ENCODE results near the gene NEUROG3.
"Not testable (repeated sequence)": the region's sequence is repeated elsewhere in the genome, so short reads cannot be mapped to it uniquely, and the experiment has no call there.

The NEUROG3 gene

GRCh38 chr10:69549959-69550358 lies 23.3 kb downstream of the NEUROG3 start:
- Histone ChIP-seq H3K36me3 (ENCODE audit: control insufficient read depth, insufficient read depth, low read length) (no peaks in the 10 kb centered on the region), H3K27ac (ENCODE audit: low read depth, low read length) (no peak overlapping the region), H3K9ac (ENCODE audit: low read depth, low read length) (no peak overlapping the region), H3K4me3 (ENCODE audit: low read depth, low read length) (no peak overlapping the region), H3K4me1 (ENCODE audit: control insufficient read depth, insufficient read depth, low read length) (0 out of 2 replicates have a peak, but pooled peaks cover 3% of the 10 kb centered on the region), H3K27me3 (ENCODE audit: control insufficient read depth, insufficient read depth, low read length) (no peaks in the 10 kb centered on the region; the same call in 1 of the 2 replicates), H3K9me3 (ENCODE audit: control insufficient read depth, insufficient read depth, low read length) (peaks cover 16% of the 10 kb centered on the region)

GRCh38 chr10:69541463-69541862 lies 31.8 kb downstream of the NEUROG3 start:
- H3K9me3 ChIP-seq (ENCODE audit: control insufficient read depth, insufficient read depth, low read length): peaks cover 18% of the 10 kb centered on the region
- H3K36me3 ChIP-seq (ENCODE audit: control insufficient read depth, insufficient read depth, low read length): no peaks in the 10 kb centered on the region
- H3K9ac ChIP-seq (ENCODE audit: low read depth, low read length): no peak overlapping the region
- no peaks in the 10 kb centered on the region for H3K27me3 ChIP-seq (ENCODE audit: control insufficient read depth, insufficient read depth, low read length)
- no peaks in the 10 kb centered on the region for H3K4me1 ChIP-seq (ENCODE audit: control insufficient read depth, insufficient read depth, low read length)
- no peak overlapping the region for H3K27ac ChIP-seq (ENCODE audit: low read depth, low read length)
- H3K4me3 ChIP-seq (ENCODE audit: low read depth, low read length): no peak overlapping the region

GRCh38 chr10:69538461-69538860 lies 34.8 kb downstream of the NEUROG3 start:
- no peak overlapping the region for H3K27ac ChIP-seq (ENCODE audit: low read depth, low read length)

GRCh38 chr10:69537449-69537848 lies 35.8 kb downstream of the NEUROG3 start:
- H3K4me1 ChIP-seq (ENCODE audit: control insufficient read depth, insufficient read depth, low read length): no peaks in the 10 kb centered on the region
- H3K4me3 ChIP-seq (ENCODE audit: low read depth, low read length): no peak overlapping the region
- no peak overlapping the region for H3K27ac ChIP-seq (ENCODE audit: low read depth, low read length)
- H3K36me3 ChIP-seq (ENCODE audit: control insufficient read depth, insufficient read depth, low read length): no peaks in the 10 kb centered on the region
- no peak overlapping the region for H3K9ac ChIP-seq (ENCODE audit: low read depth, low read length)
- H3K9me3 ChIP-seq (ENCODE audit: control insufficient read depth, insufficient read depth, low read length): peaks cover 18% of the 10 kb centered on the region
- H3K27me3 ChIP-seq (ENCODE audit: control insufficient read depth, insufficient read depth, low read length): peaks cover 6% of the 10 kb centered on the region; the same call in 1 of the 2 replicates

More at GRCh38 chr10:69538461-69538860, 34.8 kb downstream of the NEUROG3 start:
- Histone ChIP-seq H3K9me3 (ENCODE audit: control insufficient read depth, insufficient read depth, low read length) (peaks cover 18% of the 10 kb centered on the region), H3K9ac (ENCODE audit: low read depth, low read length) (no peak overlapping the region), H3K4me3 (ENCODE audit: low read depth, low read length) (no peak overlapping the region), H3K27me3 (ENCODE audit: control insufficient read depth, insufficient read depth, low read length) (peaks cover 6% of the 10 kb centered on the region; the same call in 1 of the 2 replicates), H3K4me1 (ENCODE audit: control insufficient read depth, insufficient read depth, low read length) (no peaks in the 10 kb centered on the region), H3K36me3 (ENCODE audit: control insufficient read depth, insufficient read depth, low read length) (no peaks in the 10 kb centered on the region)

- not testable (repeated sequence) for H3K4me3 ChIP-seq (ENCODE audit: low read depth, low read length); H3K9ac ChIP-seq (ENCODE audit: low read depth, low read length); H3K4me1 ChIP-seq (ENCODE audit: control insufficient read depth, insufficient read depth, low read length); H3K27ac ChIP-seq (ENCODE audit: low read depth, low read length); H3K36me3 ChIP-seq (ENCODE audit: control insufficient read depth, insufficient read depth, low read length); H3K27me3 ChIP-seq (ENCODE audit: control insufficient read depth, insufficient read depth, low read length)
- H3K9me3 ChIP-seq (ENCODE audit: control insufficient read depth, insufficient read depth, low read length): peaks cover 13% of the 10 kb centered on the region
Measured at GRCh38 chr10:69536521-69536920, 36.7 kb downstream of the NEUROG3 start.

- Histone ChIP-seq H3K36me3 (ENCODE audit: control insufficient read depth, insufficient read depth, low read length) (no peaks in the 10 kb centered on the region), H3K9me3 (ENCODE audit: control insufficient read depth, insufficient read depth, low read length) (no peaks in the 10 kb centered on the region), H3K9ac (ENCODE audit: low read depth, low read length) (no peak overlapping the region), H3K4me3 (ENCODE audit: low read depth, low read length) (no peak overlapping the region), H3K27ac (ENCODE audit: low read depth, low read length) (no peak overlapping the region), H3K4me1 (ENCODE audit: control insufficient read depth, insufficient read depth, low read length) (no peaks in the 10 kb centered on the region), H3K27me3 (ENCODE audit: control insufficient read depth, insufficient read depth, low read length) (peaks cover 6% of the 10 kb centered on the region; the same call in 1 of the 2 replicates)
Measured at GRCh38 chr10:69533658-69534057, 39.6 kb downstream of the NEUROG3 start.

- H3K27me3 ChIP-seq (ENCODE audit: control insufficient read depth, insufficient read depth, low read length): no peaks in the 10 kb centered on the region
- H3K27ac ChIP-seq (ENCODE audit: low read depth, low read length): no peak overlapping the region
- no peak overlapping the region for H3K4me3 ChIP-seq (ENCODE audit: low read depth, low read length)
- no peaks in the 10 kb centered on the region for H3K36me3 ChIP-seq (ENCODE audit: control insufficient read depth, insufficient read depth, low read length)
- H3K9me3 ChIP-seq (ENCODE audit: control insufficient read depth, insufficient read depth, low read length): no peaks in the 10 kb centered on the region
- no peak overlapping the region for H3K9ac ChIP-seq (ENCODE audit: low read depth, low read length)
- no peaks in the 10 kb centered on the region for H3K4me1 ChIP-seq (ENCODE audit: control insufficient read depth, insufficient read depth, low read length)
Measured at GRCh38 chr10:69527961-69528360, 45.3 kb downstream of the NEUROG3 start.
